AML-193 (cell line): ENCODE data around the gene PLAAT4.
"Not testable (repeated sequence)": the region's sequence is repeated elsewhere in the genome, so short reads cannot be mapped to it uniquely, and the experiment has no call there.

Experiments
- DNase-seq, 2 experiments: peaks; one replicate each; lab custom pipeline; 2025; lab: John Stamatoyannopoulos, UW

The PLAAT4 gene

DNA sequence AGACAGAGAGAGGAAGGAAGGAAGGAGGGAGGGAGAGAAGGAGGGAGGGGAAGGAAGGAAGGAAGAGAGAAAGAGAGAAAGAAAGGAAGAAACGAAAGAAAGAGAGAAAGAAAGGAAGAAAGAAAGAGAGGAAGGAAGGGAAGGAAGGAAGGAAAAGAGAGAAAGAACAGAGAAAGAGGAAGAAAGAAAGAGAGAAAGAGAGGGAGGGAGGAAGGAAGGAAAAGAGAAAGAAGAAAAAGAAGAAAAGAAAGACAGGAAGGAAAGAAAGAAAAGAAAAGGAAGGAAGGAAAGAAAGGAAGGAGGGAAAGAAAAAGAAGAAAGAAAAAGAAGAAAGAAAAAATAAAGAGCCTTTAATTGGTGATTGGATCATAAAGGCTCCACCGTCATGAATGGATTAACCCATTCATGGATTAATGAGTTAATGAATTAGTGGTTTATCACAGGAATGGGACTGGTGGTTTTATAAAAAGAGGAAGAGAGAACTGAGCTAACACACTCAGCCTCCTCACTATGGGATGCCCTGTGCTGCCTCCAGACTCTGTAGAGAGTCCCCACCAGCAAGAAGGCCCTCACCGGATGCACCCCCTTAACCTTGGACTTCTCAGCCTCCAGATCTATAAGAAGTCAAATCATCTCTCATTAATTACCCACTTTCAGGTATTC, 35.5 kb downstream of the PLAAT4 start:
- DNase-seq = peak in 1 of 2 experiments; percentile 8

DNA sequence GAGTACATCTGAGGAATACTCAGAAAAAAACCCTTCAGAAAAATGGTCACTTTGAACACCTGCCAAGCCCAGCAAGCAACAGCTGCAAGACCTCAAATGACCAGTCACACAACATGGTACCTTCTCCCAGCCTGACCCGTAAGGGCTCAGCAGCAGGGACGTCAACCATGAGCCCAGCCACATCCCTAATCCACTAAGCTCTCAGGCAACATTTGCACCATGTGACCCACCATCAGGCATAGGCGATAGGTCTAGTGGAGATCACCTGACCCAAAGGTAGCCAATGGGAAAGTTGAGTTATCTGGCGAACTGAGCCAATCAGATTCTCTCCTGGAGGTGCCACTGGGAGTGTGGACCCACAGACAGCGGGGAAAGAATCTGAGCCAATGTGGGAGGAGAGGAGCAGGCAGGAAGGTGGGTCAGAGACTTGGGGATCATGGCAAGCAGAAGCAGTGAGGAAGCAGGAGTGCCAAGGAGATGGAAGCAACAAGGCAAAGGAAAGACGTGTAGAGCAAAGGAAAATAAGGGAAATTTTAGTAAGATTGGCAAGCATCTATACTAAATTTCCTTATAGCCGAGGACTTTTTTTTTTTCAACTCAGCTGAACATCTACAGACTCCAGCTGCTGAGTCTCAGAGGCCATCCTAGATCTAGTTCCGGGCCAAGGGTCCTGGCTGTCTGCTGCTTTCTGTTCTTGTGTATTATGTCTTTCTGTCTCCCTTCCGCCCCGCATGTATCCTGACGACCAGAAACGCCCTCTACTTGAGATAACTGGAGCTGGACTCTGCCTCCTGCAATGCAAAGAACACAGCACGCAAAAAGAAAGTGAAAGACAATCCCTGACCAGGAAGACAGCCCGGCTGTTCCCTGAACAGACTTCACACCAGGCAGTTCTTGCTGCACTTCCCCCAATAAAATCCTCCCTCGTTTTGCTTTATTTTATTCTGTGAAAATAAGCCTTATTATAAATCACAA, 37.6 kb downstream of the PLAAT4 start:
- DNase-seq = peak; percentile 51 to 56

DNA sequence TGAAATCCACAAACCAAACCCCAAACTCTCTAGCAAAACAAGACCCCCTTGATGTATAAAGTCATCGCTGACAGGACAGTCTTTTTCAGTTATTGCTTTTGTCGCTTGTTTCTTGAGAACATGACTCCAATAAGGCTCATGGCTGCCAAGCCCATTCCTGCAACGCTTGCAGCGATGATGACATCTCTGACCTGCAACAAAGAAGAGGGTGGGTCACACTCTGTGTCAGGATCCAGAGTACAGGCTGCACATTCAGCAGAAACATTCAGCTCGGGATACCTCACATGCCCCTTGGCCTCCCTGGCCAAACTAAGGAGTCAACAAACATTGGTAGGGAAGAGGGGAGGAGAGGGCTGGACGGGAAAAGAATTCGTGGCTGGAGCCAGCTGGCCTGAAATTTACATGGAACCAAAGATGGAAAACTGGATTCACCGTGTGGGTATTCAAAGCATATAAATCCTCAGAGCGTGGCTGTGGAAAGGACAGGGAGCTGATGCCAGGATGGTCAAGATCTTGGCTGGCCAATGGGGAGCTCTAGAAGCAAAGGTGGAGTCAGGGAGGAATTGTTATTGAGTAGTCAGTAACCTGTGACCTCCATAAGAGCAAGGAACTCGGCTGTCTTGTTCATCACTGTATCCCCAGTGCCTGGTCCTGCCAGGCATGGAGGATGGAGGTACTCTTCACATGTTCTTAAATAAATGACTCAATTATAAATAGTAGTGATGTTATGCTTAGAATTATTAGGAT, 38.4 kb downstream of the PLAAT4 start:
- no peak for DNase-seq

DNA sequence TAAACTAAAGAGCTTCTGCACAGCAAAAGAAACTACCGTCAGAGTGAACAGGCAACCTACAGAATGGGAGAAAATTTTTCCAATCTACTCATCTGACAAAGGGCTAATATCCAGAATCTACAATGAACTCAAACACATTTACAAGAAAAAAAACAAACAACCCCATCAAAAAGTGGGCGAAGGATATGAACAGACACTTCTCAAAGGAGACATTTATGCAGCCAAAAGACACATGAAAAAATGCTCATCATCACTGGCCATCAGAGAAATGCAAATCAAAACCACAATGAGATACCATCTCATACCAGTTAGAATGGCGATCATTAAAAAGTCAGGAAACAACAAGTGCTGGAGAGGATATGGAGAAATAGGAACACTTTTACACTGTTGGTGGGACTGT, 42.3 kb downstream of the PLAAT4 start:
- DNase-seq = not testable (repeated sequence)

DNA sequence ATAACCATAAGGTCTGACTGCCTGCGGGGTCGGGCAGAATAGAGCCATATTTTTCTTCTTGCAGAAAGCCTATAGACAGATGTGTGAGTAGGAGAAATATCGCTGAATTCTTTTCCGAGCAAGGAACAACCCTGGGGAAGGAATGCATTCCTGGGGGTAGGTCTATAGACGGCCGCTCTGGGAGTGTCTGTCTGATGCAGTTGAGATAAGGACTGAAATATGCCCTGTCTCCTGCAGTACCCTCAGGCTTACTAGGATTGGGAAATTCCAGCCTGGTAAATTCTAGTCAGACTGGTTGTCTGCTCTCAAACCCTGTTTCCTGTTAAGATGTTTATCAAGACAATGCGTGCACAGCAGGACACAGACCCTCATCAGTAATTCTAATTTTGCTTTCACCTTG, 44.6 kb downstream of the PLAAT4 start:
- DNase-seq = not testable (repeated sequence)

DNA sequence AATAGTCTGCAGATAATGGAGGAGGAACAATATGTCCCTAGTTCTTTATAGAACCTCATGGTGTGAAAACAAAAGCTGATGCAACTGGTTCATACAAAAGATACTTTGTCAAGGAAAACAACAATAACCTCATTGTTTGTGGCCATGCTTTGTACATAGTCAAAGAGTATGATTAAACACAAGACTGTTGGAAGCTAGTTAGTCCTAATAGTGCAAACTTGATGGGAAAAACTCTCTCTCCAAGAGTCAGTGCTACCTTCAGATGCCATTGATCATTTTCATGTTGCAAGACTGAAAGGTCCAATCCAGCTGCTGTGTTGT, 46.7 kb downstream of the PLAAT4 start:
- no peak for DNase-seq

DNA sequence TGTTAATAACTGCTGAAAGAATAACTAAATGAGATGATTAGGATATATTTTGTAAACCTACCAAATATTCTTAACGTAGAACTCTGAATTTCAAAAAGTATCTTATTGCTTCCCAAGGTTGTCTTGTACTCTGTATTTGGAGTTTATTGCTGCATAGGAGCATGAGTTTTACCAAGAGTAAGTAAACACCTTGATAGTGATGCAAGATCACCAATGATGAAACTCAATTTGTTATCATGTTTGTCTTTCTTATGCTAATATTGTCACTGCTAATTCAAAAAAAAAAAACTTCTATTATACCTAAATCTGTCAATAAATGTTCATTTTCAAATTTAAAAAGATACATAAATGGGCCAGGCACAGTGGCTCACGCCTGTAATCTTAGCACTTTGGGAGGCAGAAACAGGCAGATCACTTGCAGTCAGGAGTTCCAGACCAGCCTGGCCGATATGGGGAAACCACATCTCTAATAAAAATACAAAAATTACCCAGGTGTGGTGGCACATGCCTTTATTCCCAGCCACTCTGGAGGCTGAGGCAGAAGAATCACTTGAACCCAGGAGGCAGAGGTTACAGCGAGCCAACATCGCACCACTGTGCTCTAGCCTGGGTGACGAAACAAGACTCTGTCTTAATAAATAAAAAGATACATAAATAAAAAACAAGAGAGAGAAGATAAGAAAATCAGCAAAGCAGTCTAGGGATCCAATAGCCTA, 50.0 kb downstream of the PLAAT4 start:
- DNase-seq = no peak

DNA sequence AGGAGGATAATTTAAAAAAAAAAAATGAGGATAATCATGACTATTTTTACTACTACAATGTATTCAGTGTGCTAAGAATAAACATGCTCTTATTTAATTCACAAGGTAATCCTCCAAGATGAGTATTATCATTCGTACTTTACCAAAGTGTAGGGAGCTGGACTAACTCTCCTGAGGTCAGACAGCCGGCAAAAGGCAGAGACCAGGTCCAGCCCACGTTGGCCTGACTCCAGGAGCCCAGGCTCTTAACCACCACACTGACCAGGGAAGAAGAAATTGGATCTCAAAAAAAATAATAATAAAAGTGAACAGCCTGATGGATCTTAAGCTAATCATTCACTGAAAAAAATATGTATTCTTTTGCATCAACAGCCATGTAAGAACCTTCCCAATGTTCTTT, 52.4 kb downstream of the PLAAT4 start:
- no peak for DNase-seq

DNA sequence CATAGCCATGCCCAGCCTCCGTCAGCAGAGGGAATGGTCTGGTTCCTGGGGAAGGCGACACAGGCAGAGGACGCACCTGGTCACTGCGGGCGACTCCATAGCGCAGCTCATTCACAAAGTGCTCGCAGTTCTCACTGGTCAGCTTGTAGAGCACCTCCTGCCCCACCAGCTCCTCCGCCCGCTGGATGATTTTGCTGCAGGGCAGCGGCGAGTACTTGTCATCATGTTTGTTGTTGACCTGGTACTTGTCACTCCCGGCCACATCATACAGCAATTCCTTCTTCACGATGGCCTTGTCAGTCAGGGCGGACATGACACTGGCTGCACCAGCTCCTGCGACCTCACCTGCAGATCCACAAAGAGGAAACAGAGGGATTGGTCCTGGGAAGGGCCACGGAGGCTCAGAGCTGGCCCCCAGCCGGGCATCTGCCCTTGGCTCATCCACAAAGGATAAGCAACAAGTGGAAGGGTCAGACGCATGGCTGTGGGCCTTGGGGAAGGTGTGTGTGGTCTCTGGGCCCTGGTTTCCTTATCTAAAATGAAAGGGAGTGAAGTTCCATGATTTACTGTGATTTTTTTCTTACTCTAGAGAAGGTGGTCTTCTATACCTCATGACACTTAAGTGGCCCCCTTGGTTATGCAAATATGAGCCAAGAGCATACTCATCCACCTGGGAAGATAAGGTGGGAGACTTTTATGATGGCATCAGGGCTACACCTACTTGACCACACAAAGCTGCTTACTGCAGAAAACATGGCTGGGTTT, 53.6 kb downstream of the PLAAT4 start:
- DNase-seq = no peak

DNA sequence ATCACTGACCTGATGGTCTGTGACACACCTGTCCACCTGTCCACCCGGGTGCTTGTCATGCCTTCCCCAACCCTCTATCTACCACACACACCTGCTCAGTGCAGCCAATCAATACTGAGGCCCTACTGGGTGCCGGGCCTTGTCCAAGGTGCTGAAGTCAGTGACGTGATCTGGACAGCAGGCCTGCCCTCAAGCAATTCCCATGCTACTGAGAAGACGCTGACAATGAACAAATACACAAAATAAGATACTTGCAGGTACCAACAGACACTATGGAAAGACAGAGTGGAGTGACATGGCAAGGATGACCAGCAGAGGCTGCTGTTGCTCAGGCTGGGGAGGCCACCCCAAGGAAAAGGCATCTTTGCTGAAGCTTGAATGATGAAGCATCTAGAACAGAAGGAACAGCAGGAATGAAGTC, 56.4 kb downstream of the PLAAT4 start:
- DNase-seq = peak in 1 of 2 experiments; percentile 14

DNA sequence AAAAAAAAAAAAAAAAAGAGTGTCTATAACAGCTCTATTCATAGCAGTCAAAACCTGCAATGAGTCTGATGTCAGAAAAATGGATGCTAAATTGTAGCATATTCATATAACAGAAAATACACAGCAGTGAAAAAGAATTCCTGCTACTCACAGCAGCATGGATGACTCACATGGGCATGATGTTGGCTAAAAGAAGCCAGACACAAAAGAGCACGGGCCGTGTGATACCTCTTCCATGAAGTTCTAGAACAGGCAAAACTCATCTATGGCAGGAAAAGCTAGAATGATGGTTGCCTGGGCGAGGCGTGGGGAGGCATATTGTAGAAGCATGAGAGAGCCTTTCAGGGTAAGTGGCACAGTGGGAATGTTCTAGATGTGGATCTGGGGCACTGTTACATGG, 58.7 kb downstream of the PLAAT4 start:
- no peak for DNase-seq
